PC-3 (cell line): ENCODE data around the gene TPD52L1. TPM values are rescaled to one million over a fixed set of nuclear protein-coding genes. Genes with fewer than 3 reads are reported as not detected.
A peak's percentile ranks its signal among the peaks of the same experiment; 100 is the strongest.

Experiments used
- ATAC-seq: fragments of 200-7000 bp; cut with Tn5 transposase; 2 replicates; pipeline ENCODE4 v1.9.1; 2020; ENCODE audit warnings: mild to moderate bottlenecking, moderate library complexity
- BruUV-seq: library from RNA; stranded (reverse); fragments of 400-500 nt; replicated peaks from 2 replicates; lab custom pipeline; 2021; lab: Mats Ljungman, UMichigan
- CTCF ChIA-PET: fragments of 300-600 bp; sonication (Branson Sonifier 250); formaldehyde crosslinking; loops from one replicate; lab custom pipeline; 2022; ENCODE audit warnings: antibody characterized with exemption; lab: Charles Lee
- POLR2A ChIA-PET: fragments of 300-600 bp; sonication (Branson Sonifier 250); formaldehyde crosslinking; loops from one replicate; lab custom pipeline; 2022; ENCODE audit warnings: antibody characterized with exemption; ENCODE audit not compliant: unreplicated experiment; lab: Charles Lee
- DNase-seq: peaks from one replicate; pipeline ENCODE4 v3.0.0-alpha.2; 2015
- H2AFZ ChIP-seq: fragments of 300-600 bp; sonication (generic); 2 replicates; pipeline ENCODE4 v1.6.0; 2016; ENCODE audit warnings: antibody characterized with exemption, low read length
- H3F3A ChIP-seq: fragments of 300-600 bp; sonication (generic); one replicate; pipeline ENCODE4 v1.6.0; 2017; ENCODE audit warnings: antibody characterized with exemption, low read length, control low read depth, mild to moderate bottlenecking; ENCODE audit not compliant: unreplicated experiment
- H3K27ac ChIP-seq: fragments of 300-600 bp; sonication (generic); 2 replicates; pipeline ENCODE4 v1.5.1; 2016; ENCODE audit warnings: mild to moderate bottlenecking, low read length
- H3K27me3 ChIP-seq: fragments of 300-600 bp; sonication (generic); 2 replicates; pipeline ENCODE4 v1.6.1; 2016; ENCODE audit warnings: low read length, mixed read lengths
- H3K36me3 ChIP-seq: fragments of 300-600 bp; sonication (generic); 2 replicates; pipeline ENCODE4 v1.6.1; 2016; ENCODE audit warnings: low read depth, mixed run types, low read length, mixed read lengths
- H3K4me1 ChIP-seq: fragments of 300-600 bp; sonication (generic); 2 replicates; pipeline ENCODE4 v1.5.1; 2016; ENCODE audit warnings: low read length; ENCODE audit not compliant: insufficient read depth
- H3K4me2 ChIP-seq: fragments of 300-600 bp; sonication (generic); 2 replicates; pipeline ENCODE4 v1.6.0; 2016; ENCODE audit warnings: low read length
- H3K4me3 ChIP-seq: fragments of 300-600 bp; sonication (generic); 2 replicates; pipeline ENCODE4 v1.5.1; 2016; ENCODE audit warnings: mild to moderate bottlenecking, low read length, mixed read lengths
- H3K79me2 ChIP-seq: fragments of 300-600 bp; sonication (generic); 2 replicates; pipeline ENCODE4 v1.6.1; 2017; ENCODE audit warnings: low read length, mixed read lengths
- H3K9ac ChIP-seq: fragments of 300-600 bp; sonication (generic); 2 replicates; pipeline ENCODE4 v1.6.0; 2016; ENCODE audit warnings: mild to moderate bottlenecking, low read length
- H3K9me2 ChIP-seq: fragments of 300-600 bp; sonication (generic); replicated peaks from 2 replicates; pipeline ENCODE4 v1.6.1; 2016; ENCODE audit warnings: mixed run types, low read length, mixed read lengths
- H3K9me3 ChIP-seq: fragments of 300-600 bp; sonication (generic); 2 replicates; pipeline ENCODE4 v1.6.1; 2016; ENCODE audit warnings: low read length, mixed read lengths
- H4K20me1 ChIP-seq: fragments of 300-600 bp; sonication (generic); 2 replicates; pipeline ENCODE4 v1.6.1; 2016; ENCODE audit warnings: low read length, mixed read lengths
- CTCF ChIP-seq: fragments of 300-600 bp; sonication (generic); conservative IDR thresholded peaks from 2 replicates; pipeline ENCODE4 v1.5.1; 2017; ENCODE audit warnings: antibody characterized with exemption, low read depth, mild to moderate bottlenecking, low read length
- EZH2 ChIP-seq: fragments of 300-600 bp; sonication (generic); IDR thresholded peaks from one replicate; pipeline ENCODE4 v1.6.1; 2017; ENCODE audit warnings: antibody characterized with exemption, mild to moderate bottlenecking, low read length; ENCODE audit not compliant: unreplicated experiment
- EZH2phosphoT487 ChIP-seq: fragments of 300-600 bp; sonication (generic); IDR thresholded peaks from 2 replicates; pipeline ENCODE4 v1.6.1; 2018; ENCODE audit warnings: mild to moderate bottlenecking, antibody characterized with exemption, low read length, borderline replicate concordance
- intact Hi-C: fragments of 100-400 bp; cut with micrococcal nuclease; formaldehyde crosslinking; loops from 2 replicates; pipeline ENCODE4 v1.9.0; 2023
- total RNA-seq: library from RNA; depleted of rRNA; stranded (reverse); fragments of >200 nt; gene quantifications from 2 replicates; pipeline ENCODE4 v1.2.3, GENCODE V29; 2014

The TPD52L1 gene
- total RNA-seq, 1 experiment from 2014 or later, result 39.4 TPM

DNA sequence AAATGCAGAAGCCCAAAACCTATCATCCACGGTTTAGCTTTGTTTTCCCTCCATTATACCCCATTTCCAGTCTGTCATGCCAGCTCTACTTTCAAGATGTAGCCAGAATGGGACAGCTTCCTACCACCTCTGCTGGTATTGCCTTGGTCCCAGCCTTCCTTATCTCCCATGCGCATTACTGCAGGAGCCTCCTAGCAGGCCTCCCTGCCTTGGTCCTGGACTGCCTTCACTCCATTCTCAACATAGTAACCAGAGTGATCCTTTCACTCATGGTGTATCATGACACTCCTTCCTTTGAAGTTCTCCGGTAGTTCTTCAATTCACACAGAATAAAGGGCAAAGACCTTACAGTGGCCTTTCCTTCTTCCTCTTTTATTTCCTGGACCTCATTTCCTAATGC is 15.9 kb downstream of the TPD52L1 start:
- H3K79me2 ChIP-seq, result no peaks in the 10 kb centered on the region
- CTCF ChIA-PET, result no interaction called here
- no peaks in the 10 kb centered on the region for H3K9me3 ChIP-seq
- POLR2A ChIA-PET, result no interaction called here
- no peaks in the 10 kb centered on the region for H3K9me2 ChIP-seq
- no peak overlapping the region for H3K4me3 ChIP-seq
- H3F3A ChIP-seq, result no peaks in the 10 kb centered on the region
- H3K4me1 ChIP-seq, result 0 out of 2 replicates have a peak, but pooled peaks cover 12% of the 10 kb centered on the region
- no peaks in the 10 kb centered on the region for H3K27me3 ChIP-seq
- H3K4me2 ChIP-seq, result no peak overlapping the region
- no peaks in the 10 kb centered on the region for H3K36me3 ChIP-seq
- intact Hi-C loops, result no loop called here
- H3K9ac ChIP-seq, result no peak overlapping the region
- H2AFZ ChIP-seq, result no peak overlapping the region
- no TSS peak for BruUV-seq
- ATAC-seq, result no peak
- TF ChIP-seq EZH2 (no peak), EZH2phosphoT487 (no peak)
- DNase-seq, result no peak
- H4K20me1 ChIP-seq, result no peaks in the 10 kb centered on the region
- H3K27ac ChIP-seq, result no peak overlapping the region

DNA sequence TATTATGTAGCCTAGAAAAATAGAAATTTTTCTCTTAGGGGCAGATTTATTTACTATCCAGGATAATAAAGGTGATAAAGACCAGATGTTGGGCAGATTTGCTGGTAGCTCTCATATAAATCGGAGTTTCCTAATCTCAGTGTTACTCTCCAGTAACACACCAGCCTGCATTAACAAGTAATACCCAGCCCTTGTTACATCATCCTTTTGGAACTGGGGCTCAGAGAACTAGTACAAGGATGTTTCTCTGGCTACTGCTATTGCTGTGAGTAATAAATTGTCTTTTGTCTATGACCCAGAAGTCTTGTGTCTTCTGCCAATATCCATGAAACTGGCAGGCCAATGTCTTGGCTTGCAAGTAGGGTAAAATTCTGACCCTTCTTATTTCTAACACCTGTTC is 16.8 kb downstream of the TPD52L1 start:
- H3F3A ChIP-seq, result no peaks in the 10 kb centered on the region
- H3K79me2 ChIP-seq, result no peaks in the 10 kb centered on the region
- no peaks in the 10 kb centered on the region for H3K9me3 ChIP-seq
- no peak overlapping the region for H3K9ac ChIP-seq
- H3K27me3 ChIP-seq, result no peaks in the 10 kb centered on the region
- TF ChIP-seq EZH2phosphoT487 (no peak), EZH2 (no peak), CTCF (no peak)
- BruUV-seq, result no TSS peak
- no peaks in the 10 kb centered on the region for H4K20me1 ChIP-seq
- no peak overlapping the region for H3K27ac ChIP-seq
- ChIA-PET POLR2A (no interaction called here), CTCF (no interaction called here)
- DNase-seq (no peak), ATAC-seq (no peak)
- no peaks in the 10 kb centered on the region for H3K9me2 ChIP-seq
- no peaks in the 10 kb centered on the region for H3K36me3 ChIP-seq
- intact Hi-C loops, result no loop called here
- H3K4me2 ChIP-seq, result no peak overlapping the region
- H2AFZ ChIP-seq, result no peak overlapping the region
- 0 out of 2 replicates have a peak, but pooled peaks cover 12% of the 10 kb centered on the region for H3K4me1 ChIP-seq
- no peak overlapping the region for H3K4me3 ChIP-seq

GRCh38 chr6:125173341-125174095 is 19.9 kb downstream of the TPD52L1 start:
- Histone ChIP-seq H3K4me3 (no peak overlapping the region), H3K9me2 (no peaks in the 10 kb centered on the region), H3K4me2 (no peak overlapping the region), H4K20me1 (no peaks in the 10 kb centered on the region), H3K27me3 (no peaks in the 10 kb centered on the region), H3K4me1 (0 out of 2 replicates have a peak, but pooled peaks cover 12% of the 10 kb centered on the region), H3K27ac (no peak overlapping the region), H3F3A (no peaks in the 10 kb centered on the region), H3K9ac (no peak overlapping the region), H3K79me2 (no peaks in the 10 kb centered on the region), H3K9me3 (no peaks in the 10 kb centered on the region), H3K36me3 (no peaks in the 10 kb centered on the region), H2AFZ (no peak overlapping the region)
- ChIA-PET POLR2A (no interaction called here), CTCF (no interaction called here)
- intact Hi-C loops, result no loop called here
- no peak for ATAC-seq
- TF ChIP-seq CTCF, result no peak
- no peak for TF ChIP-seq EZH2phosphoT487
- no peak for TF ChIP-seq EZH2
- peak; percentile 14 for DNase-seq
- no TSS peak for BruUV-seq
